ENCODE measurements around the gene TM7SF2.

The TM7SF2 gene
- total RNA-seq: 8.8 to 13.6 (median 10.4) reads per million in 3 donors

- no peaks in the 10 kb centered on the region for H3K9me3 ChIP-seq (ENCODE audit: control insufficient read depth, low read length)
- H3K36me3 ChIP-seq (ENCODE audit: control insufficient read depth, insufficient read depth, low read length): peaks cover 24% of the 10 kb centered on the region
- peak within 1 kb of the TSS; percentile 75 for H3K27ac ChIP-seq (ENCODE audit: insufficient read depth, low read length, poor library complexity, severe bottlenecking)
- peaks cover 45% of the 10 kb centered on the region for H3K4me1 ChIP-seq (ENCODE audit: control insufficient read depth, insufficient read depth, low read length, poor library complexity, severe bottlenecking)
- peak; percentile 87 to 93 (median 88) for DNase-seq
- H3K4me3 ChIP-seq (ENCODE audit: insufficient read depth, low read depth, low read length, poor library complexity, severe bottlenecking): peak within 1 kb of the TSS; percentile 80
- H3K27me3 ChIP-seq (replicated peaks; ENCODE audit: control insufficient read depth, insufficient read depth, low read length, poor library complexity, severe bottlenecking): no peaks in the 10 kb centered on the region
Observed at GRCh38 chr11:65111744-65112545, at the start of gene TM7SF2. Gene TM7SF2 (plus strand): TSS chr11:65111872. CDS start chr11:65112016, 144 bp downstream.

- Histone ChIP-seq H3K4me1 (ENCODE audit: control insufficient read depth, insufficient read depth, low read length, poor library complexity, severe bottlenecking) (peaks cover 2% of the 10 kb centered on the region), H3K4me3 (ENCODE audit: insufficient read depth, low read depth, low read length, poor library complexity, severe bottlenecking) (no peak overlapping the region), H3K27ac (ENCODE audit: insufficient read depth, low read length, poor library complexity, severe bottlenecking) (no peak overlapping the region), H3K27me3 (replicated peaks; ENCODE audit: control insufficient read depth, insufficient read depth, low read length, poor library complexity, severe bottlenecking) (no peaks in the 10 kb centered on the region), H3K9me3 (ENCODE audit: control insufficient read depth, low read length) (no peaks in the 10 kb centered on the region), H3K36me3 (ENCODE audit: control insufficient read depth, insufficient read depth, low read length) (no peaks in the 10 kb centered on the region)
- no peak for DNase-seq
Observed at GRCh38 chr11:65063532-65063931, 48.1 kb upstream of the TM7SF2 start.

- no peak for DNase-seq
- H3K27ac ChIP-seq (ENCODE audit: insufficient read depth, low read length, poor library complexity, severe bottlenecking): no peak overlapping the region
- H3K4me3 ChIP-seq (ENCODE audit: insufficient read depth, low read depth, low read length, poor library complexity, severe bottlenecking): no peak overlapping the region
- peaks cover 2% of the 10 kb centered on the region for H3K4me1 ChIP-seq (ENCODE audit: control insufficient read depth, insufficient read depth, low read length, poor library complexity, severe bottlenecking)
- H3K27me3 ChIP-seq (replicated peaks; ENCODE audit: control insufficient read depth, insufficient read depth, low read length, poor library complexity, severe bottlenecking): no peaks in the 10 kb centered on the region
- no peaks in the 10 kb centered on the region for H3K36me3 ChIP-seq (ENCODE audit: control insufficient read depth, insufficient read depth, low read length)
- H3K9me3 ChIP-seq (ENCODE audit: control insufficient read depth, low read length): no peaks in the 10 kb centered on the region
Observed at GRCh38 chr11:65064847-65065240, 46.8 kb upstream of the TM7SF2 start.

GRCh38 chr11:65065851-65066250 lies 45.8 kb upstream of the TM7SF2 start:
- H3K9me3 ChIP-seq (ENCODE audit: control insufficient read depth, low read length): no peaks in the 10 kb centered on the region
- DNase-seq: no peak
- H3K4me1 ChIP-seq (ENCODE audit: control insufficient read depth, insufficient read depth, low read length, poor library complexity, severe bottlenecking): no peaks in the 10 kb centered on the region
- no peaks in the 10 kb centered on the region for H3K27me3 ChIP-seq (replicated peaks; ENCODE audit: control insufficient read depth, insufficient read depth, low read length, poor library complexity, severe bottlenecking)
- no peak overlapping the region for H3K27ac ChIP-seq (ENCODE audit: insufficient read depth, low read length, poor library complexity, severe bottlenecking)
- H3K36me3 ChIP-seq (ENCODE audit: control insufficient read depth, insufficient read depth, low read length): no peaks in the 10 kb centered on the region
- no peak overlapping the region for H3K4me3 ChIP-seq (ENCODE audit: insufficient read depth, low read depth, low read length, poor library complexity, severe bottlenecking)

DNA sequence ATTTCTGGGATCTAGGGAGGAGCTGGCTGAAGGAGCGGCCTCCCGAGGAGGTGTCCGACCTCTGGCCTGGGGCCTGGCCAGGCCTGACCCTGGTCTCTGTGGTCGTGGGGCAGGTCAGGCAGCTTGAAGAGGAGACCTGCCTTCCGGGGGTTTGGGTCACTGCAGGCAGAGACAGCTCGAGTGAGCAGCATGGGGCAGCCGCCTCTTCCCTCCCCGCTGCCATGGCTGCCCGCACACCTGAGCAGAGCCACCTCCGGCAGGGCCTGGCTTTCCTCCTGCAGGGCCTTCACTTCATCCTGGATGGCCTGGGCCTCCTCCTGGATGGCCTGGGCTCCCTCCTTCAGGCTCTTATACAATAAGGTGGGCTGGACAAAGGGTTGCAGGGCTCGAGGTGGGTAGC lies 45.4 kb upstream of the TM7SF2 start:
- Histone ChIP-seq H3K4me3 (ENCODE audit: insufficient read depth, low read depth, low read length, poor library complexity, severe bottlenecking) (no peak overlapping the region), H3K27me3 (replicated peaks; ENCODE audit: control insufficient read depth, insufficient read depth, low read length, poor library complexity, severe bottlenecking) (no peaks in the 10 kb centered on the region), H3K36me3 (ENCODE audit: control insufficient read depth, insufficient read depth, low read length) (no peaks in the 10 kb centered on the region), H3K27ac (ENCODE audit: insufficient read depth, low read length, poor library complexity, severe bottlenecking) (no peak overlapping the region), H3K9me3 (ENCODE audit: control insufficient read depth, low read length) (no peaks in the 10 kb centered on the region), H3K4me1 (ENCODE audit: control insufficient read depth, insufficient read depth, low read length, poor library complexity, severe bottlenecking) (no peaks in the 10 kb centered on the region)
- no peak for DNase-seq

GRCh38 chr11:65066805-65067291 lies 44.8 kb upstream of the TM7SF2 start:
- Histone ChIP-seq H3K4me1 (ENCODE audit: control insufficient read depth, insufficient read depth, low read length, poor library complexity, severe bottlenecking) (no peaks in the 10 kb centered on the region), H3K27ac (ENCODE audit: insufficient read depth, low read length, poor library complexity, severe bottlenecking) (no peak overlapping the region), H3K4me3 (ENCODE audit: insufficient read depth, low read depth, low read length, poor library complexity, severe bottlenecking) (no peak overlapping the region), H3K9me3 (ENCODE audit: control insufficient read depth, low read length) (no peaks in the 10 kb centered on the region), H3K36me3 (ENCODE audit: control insufficient read depth, insufficient read depth, low read length) (no peaks in the 10 kb centered on the region), H3K27me3 (replicated peaks; ENCODE audit: control insufficient read depth, insufficient read depth, low read length, poor library complexity, severe bottlenecking) (no peaks in the 10 kb centered on the region)
- DNase-seq: no peak

DNA sequence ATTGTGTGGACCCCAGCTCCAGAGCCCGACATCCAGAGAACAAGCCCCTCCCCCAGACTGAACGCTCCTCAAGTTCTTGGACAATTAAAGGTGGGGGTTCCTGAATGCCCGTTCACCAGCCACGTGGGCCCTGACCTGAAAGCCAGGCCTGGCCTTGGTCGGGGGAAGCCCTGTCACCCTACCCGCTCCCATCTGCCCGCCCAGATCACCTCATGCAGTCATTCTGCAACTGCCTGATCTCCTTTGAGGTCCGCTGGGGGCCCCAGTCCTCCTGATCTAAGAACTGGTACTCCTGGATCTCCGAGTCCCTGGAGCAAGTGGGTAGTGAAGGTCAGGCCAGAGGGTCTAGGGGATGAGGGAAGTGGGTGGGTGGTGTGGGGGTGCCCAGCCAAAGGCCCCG lies 44.2 kb upstream of the TM7SF2 start:
- no peaks in the 10 kb centered on the region for H3K4me1 ChIP-seq (ENCODE audit: control insufficient read depth, insufficient read depth, low read length, poor library complexity, severe bottlenecking)
- no peak for DNase-seq
- no peaks in the 10 kb centered on the region for H3K36me3 ChIP-seq (ENCODE audit: control insufficient read depth, insufficient read depth, low read length)
- H3K27ac ChIP-seq (ENCODE audit: insufficient read depth, low read length, poor library complexity, severe bottlenecking): no peak overlapping the region
- H3K27me3 ChIP-seq (replicated peaks; ENCODE audit: control insufficient read depth, insufficient read depth, low read length, poor library complexity, severe bottlenecking): no peaks in the 10 kb centered on the region
- H3K4me3 ChIP-seq (ENCODE audit: insufficient read depth, low read depth, low read length, poor library complexity, severe bottlenecking): no peak overlapping the region
- no peaks in the 10 kb centered on the region for H3K9me3 ChIP-seq (ENCODE audit: control insufficient read depth, low read length)

DNA sequence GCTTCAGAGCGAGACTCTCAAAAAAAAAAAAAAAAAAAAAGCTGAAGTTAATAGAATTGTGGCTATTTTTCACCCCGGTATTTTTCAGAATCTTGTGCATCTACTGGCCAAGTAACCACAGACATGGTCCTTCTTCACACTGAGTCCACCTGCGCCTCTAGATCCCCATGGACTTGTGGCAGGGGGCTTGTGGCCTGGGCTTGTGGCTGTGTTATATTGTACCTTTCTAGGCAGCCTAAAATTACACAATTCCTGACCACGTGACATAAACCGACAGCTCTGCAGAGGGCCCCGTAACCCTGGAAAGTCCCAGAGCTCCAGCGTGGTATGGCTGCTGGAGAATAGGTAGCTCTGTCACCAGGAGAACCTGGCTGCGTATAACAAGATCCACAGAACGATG lies 42.5 kb upstream of the TM7SF2 start:
- Histone ChIP-seq H3K27ac (ENCODE audit: insufficient read depth, low read length, poor library complexity, severe bottlenecking) (no peak overlapping the region), H3K9me3 (ENCODE audit: control insufficient read depth, low read length) (no peaks in the 10 kb centered on the region), H3K36me3 (ENCODE audit: control insufficient read depth, insufficient read depth, low read length) (no peaks in the 10 kb centered on the region), H3K4me3 (ENCODE audit: insufficient read depth, low read depth, low read length, poor library complexity, severe bottlenecking) (no peak overlapping the region), H3K27me3 (replicated peaks; ENCODE audit: control insufficient read depth, insufficient read depth, low read length, poor library complexity, severe bottlenecking) (no peaks in the 10 kb centered on the region), H3K4me1 (ENCODE audit: control insufficient read depth, insufficient read depth, low read length, poor library complexity, severe bottlenecking) (no peaks in the 10 kb centered on the region)
- DNase-seq: no peak

GRCh38 chr11:65071907-65072630 lies 39.6 kb upstream of the TM7SF2 start:
- Histone ChIP-seq H3K36me3 (ENCODE audit: control insufficient read depth, insufficient read depth, low read length) (no peaks in the 10 kb centered on the region), H3K9me3 (ENCODE audit: control insufficient read depth, low read length) (no peaks in the 10 kb centered on the region)
- no peak for DNase-seq

GRCh38 chr11:65072631-65072966 lies 39.1 kb upstream of the TM7SF2 start:
- H3K27me3 ChIP-seq (replicated peaks; ENCODE audit: control insufficient read depth, insufficient read depth, low read length, poor library complexity, severe bottlenecking): no peaks in the 10 kb centered on the region
- no peak overlapping the region for H3K27ac ChIP-seq (ENCODE audit: insufficient read depth, low read length, poor library complexity, severe bottlenecking)
- DNase-seq: no peak
- H3K4me3 ChIP-seq (ENCODE audit: insufficient read depth, low read depth, low read length, poor library complexity, severe bottlenecking): no peak overlapping the region
- H3K9me3 ChIP-seq (ENCODE audit: control insufficient read depth, low read length): no peaks in the 10 kb centered on the region
- no peaks in the 10 kb centered on the region for H3K36me3 ChIP-seq (ENCODE audit: control insufficient read depth, insufficient read depth, low read length)
- no peaks in the 10 kb centered on the region for H3K4me1 ChIP-seq (ENCODE audit: control insufficient read depth, insufficient read depth, low read length, poor library complexity, severe bottlenecking)

More at GRCh38 chr11:65071907-65072630, 39.6 kb upstream of the TM7SF2 start:
- no peak overlapping the region for H3K27ac ChIP-seq (ENCODE audit: insufficient read depth, low read length, poor library complexity, severe bottlenecking)
- H3K4me1 ChIP-seq (ENCODE audit: control insufficient read depth, insufficient read depth, low read length, poor library complexity, severe bottlenecking): no peaks in the 10 kb centered on the region
- no peaks in the 10 kb centered on the region for H3K27me3 ChIP-seq (replicated peaks; ENCODE audit: control insufficient read depth, insufficient read depth, low read length, poor library complexity, severe bottlenecking)
- H3K4me3 ChIP-seq (ENCODE audit: insufficient read depth, low read depth, low read length, poor library complexity, severe bottlenecking): no peak overlapping the region
